Osteocyte (in vitro differentiated cells): Measurements from ENCODE around the gene TMC5. TPM values are rescaled to one million over a fixed set of nuclear protein-coding genes. Genes with fewer than 3 reads are reported as not detected.

Source experiments
- DNase-seq: peaks from one replicate; pipeline ENCODE4 v3.0.0; 2021; ENCODE audit warnings: mixed read lengths; ENCODE audit not compliant: unreplicated experiment; ENCODE audit errors: extremely low spot score
- H3K27ac Mint-ChIP-seq: one replicate; pipeline ENCODE4 v1.8.0; 2021; ENCODE audit warnings: mild to moderate bottlenecking, mixed read lengths; ENCODE audit not compliant: unreplicated experiment
- H3K27me3 Mint-ChIP-seq: one replicate; pipeline ENCODE4 v1.8.0; 2021; ENCODE audit warnings: mixed read lengths; ENCODE audit not compliant: unreplicated experiment
- H3K36me3 Mint-ChIP-seq: one replicate; pipeline ENCODE4 v1.8.0; 2021; ENCODE audit warnings: mixed read lengths; ENCODE audit not compliant: unreplicated experiment
- H3K4me1 Mint-ChIP-seq: one replicate; pipeline ENCODE4 v1.8.0; 2021; ENCODE audit warnings: mixed read lengths; ENCODE audit not compliant: unreplicated experiment
- H3K4me3 Mint-ChIP-seq: one replicate; pipeline ENCODE4 v1.8.0; 2021; ENCODE audit warnings: mild to moderate bottlenecking, moderate library complexity, mixed read lengths; ENCODE audit not compliant: unreplicated experiment
- H3K9me3 Mint-ChIP-seq: one replicate; pipeline ENCODE4 v1.8.0; 2021; ENCODE audit warnings: mixed read lengths; ENCODE audit not compliant: unreplicated experiment
- CTCF ChIP-seq: fragments of 200-600 bp; sonication (generic); IDR thresholded peaks from 2 replicates; pipeline ENCODE4 v1.5.0; 2021; ENCODE audit warnings: antibody characterized with exemption, mild to moderate bottlenecking, moderate library complexity
- total RNA-seq: library from RNA; stranded (reverse); gene quantifications from 2 replicates; pipeline ENCODE4 v1.2.1, GENCODE V29; 2021

Gene TMC5
- total RNA-seq, 1 donor from 2014 or later = not detected

- no peaks in the 10 kb centered on the region for H3K27me3 Mint-ChIP-seq
- TF ChIP-seq CTCF = no peak
- H3K27ac Mint-ChIP-seq = no peak overlapping the region
- DNase-seq = no peak
- H3K9me3 Mint-ChIP-seq = no peaks in the 10 kb centered on the region
- H3K36me3 Mint-ChIP-seq = no peaks in the 10 kb centered on the region
- no peaks in the 10 kb centered on the region for H3K4me1 Mint-ChIP-seq
- H3K4me3 Mint-ChIP-seq = no peak overlapping the region
Observed at GRCh38 chr16:19418200-19418599, 517 bp downstream of the TMC5 start.

- Mint-ChIP-seq H3K27me3 (no peaks in the 10 kb centered on the region), H3K36me3 (no peaks in the 10 kb centered on the region), H3K4me1 (no peaks in the 10 kb centered on the region), H3K9me3 (no peaks in the 10 kb centered on the region), H3K27ac (no peak overlapping the region), H3K4me3 (no peak overlapping the region)
- no peak for DNase-seq
- no peak for TF ChIP-seq CTCF
Observed at GRCh38 chr16:19419698-19420075, 2.0 kb downstream of the TMC5 start.

- no peak for DNase-seq
- Mint-ChIP-seq H3K36me3 (no peaks in the 10 kb centered on the region), H3K9me3 (no peaks in the 10 kb centered on the region), H3K4me1 (no peaks in the 10 kb centered on the region), H3K27me3 (no peaks in the 10 kb centered on the region), H3K4me3 (no peak overlapping the region), H3K27ac (no peak overlapping the region)
- no peak for TF ChIP-seq CTCF
Observed at GRCh38 chr16:19424478-19424877, 6.8 kb downstream of the TMC5 start.

- H3K9me3 Mint-ChIP-seq = no peaks in the 10 kb centered on the region
- H3K36me3 Mint-ChIP-seq = no peaks in the 10 kb centered on the region
- H3K27ac Mint-ChIP-seq = no peak overlapping the region
- no peaks in the 10 kb centered on the region for H3K4me1 Mint-ChIP-seq
- no peak for TF ChIP-seq CTCF
- no peaks in the 10 kb centered on the region for H3K27me3 Mint-ChIP-seq
- H3K4me3 Mint-ChIP-seq = no peak overlapping the region
- DNase-seq = no peak
Observed at GRCh38 chr16:19430345-19430744, 12.7 kb downstream of the TMC5 start.

GRCh38 chr16:19431636-19432340 is 14.1 kb downstream of the TMC5 start:
- H3K9me3 Mint-ChIP-seq = no peaks in the 10 kb centered on the region
- H3K4me3 Mint-ChIP-seq = no peak overlapping the region
- no peak overlapping the region for H3K27ac Mint-ChIP-seq
- no peak for TF ChIP-seq CTCF
- no peak for DNase-seq
- H3K36me3 Mint-ChIP-seq = no peaks in the 10 kb centered on the region
- no peaks in the 10 kb centered on the region for H3K4me1 Mint-ChIP-seq
- H3K27me3 Mint-ChIP-seq = no peaks in the 10 kb centered on the region
